Kidney capillary endothelial cell (primary cell): ENCODE measurements around the gene MYPN.
A peak's percentile ranks its signal among the peaks of the same experiment; 100 is the strongest.

ENCODE experiments used
- DNase-seq: peaks from one replicate; pipeline ENCODE4 v3.0.0-alpha.2; 2018; ENCODE audit warnings: low spot score

Gene MYPN

GRCh38 chr10:68095153-68095552, 14.1 kb upstream of the MYPN start:
- no peak for DNase-seq

DNA sequence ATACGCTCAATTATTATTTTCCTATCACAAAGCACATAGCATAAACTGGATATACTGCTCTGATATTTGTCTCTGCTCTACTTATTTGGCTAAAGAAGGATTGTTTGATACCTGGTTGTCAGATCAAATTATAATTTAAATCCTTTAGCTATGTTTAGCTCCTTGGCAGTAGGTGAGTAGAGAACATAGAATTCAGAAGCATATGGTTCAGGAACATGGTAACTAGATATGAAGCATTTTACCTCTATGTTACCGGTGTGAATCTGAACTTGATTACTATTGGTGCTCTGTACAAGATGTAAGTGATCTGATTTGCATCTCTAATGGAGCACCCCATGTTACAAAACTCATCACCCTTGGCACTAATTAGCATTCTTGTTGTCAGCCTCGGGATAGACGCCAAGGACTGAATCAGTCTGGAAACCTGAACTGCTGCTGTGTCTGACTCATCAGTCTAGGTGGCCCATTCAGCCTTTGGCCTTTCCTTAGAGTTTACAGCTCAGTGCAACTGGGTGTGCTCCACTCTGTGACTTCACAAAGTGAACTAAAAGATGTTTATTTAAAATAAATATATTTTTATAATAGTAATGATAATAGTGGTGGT, 12.3 kb upstream of the MYPN start:
- peak; percentile 72 for DNase-seq

DNA sequence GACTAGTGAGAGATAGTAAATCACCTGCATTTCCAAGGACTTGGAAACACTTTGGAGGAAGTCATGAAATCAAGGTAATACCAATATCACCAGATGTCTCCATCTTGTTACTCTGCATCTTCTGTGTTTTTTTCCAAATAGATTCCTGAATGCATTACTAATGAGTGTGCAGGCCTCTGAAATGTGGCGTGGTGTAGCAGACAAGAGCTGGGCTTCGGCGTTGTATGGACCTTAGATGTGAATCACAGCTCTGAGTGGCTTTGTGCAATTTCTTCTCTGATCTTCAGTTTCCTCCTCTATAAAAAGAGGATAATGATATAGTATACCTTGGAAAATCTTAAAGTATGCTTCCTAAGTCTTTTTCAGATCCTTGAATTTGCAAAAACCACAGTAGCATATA, 9.6 kb upstream of the MYPN start:
- no peak for DNase-seq

GRCh38 chr10:68101066-68101465, 8.2 kb upstream of the MYPN start:
- no peak for DNase-seq

DNA sequence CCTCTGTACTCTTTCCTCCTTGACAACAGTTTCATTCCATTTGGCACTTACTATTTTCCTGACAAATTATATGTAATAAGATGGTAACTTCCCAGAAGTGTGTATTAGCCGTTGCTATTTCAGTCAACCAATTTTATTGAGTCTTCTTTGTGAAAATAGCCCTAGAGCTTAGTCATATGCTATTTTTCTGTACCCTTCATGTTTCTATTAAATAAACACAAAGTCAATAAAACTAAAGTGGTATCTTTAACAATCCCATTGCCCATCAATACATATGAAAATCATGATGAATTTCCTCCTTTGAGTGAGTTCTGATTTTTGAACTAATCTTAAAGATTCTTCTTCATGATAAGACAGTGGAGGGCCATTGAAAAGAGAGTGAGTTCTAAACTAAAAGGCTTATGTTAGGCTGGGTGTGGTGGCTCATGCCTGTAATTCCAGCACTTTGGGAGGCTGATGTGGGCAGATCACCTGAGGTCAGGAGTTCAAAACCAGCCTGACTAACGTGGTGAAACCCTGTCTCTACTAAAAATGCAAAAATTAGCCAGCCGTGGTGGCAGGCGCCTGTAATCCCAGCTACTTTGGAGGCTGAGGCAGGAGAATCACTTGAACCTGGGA, 5.9 kb upstream of the MYPN start:
- DNase-seq: no peak

DNA sequence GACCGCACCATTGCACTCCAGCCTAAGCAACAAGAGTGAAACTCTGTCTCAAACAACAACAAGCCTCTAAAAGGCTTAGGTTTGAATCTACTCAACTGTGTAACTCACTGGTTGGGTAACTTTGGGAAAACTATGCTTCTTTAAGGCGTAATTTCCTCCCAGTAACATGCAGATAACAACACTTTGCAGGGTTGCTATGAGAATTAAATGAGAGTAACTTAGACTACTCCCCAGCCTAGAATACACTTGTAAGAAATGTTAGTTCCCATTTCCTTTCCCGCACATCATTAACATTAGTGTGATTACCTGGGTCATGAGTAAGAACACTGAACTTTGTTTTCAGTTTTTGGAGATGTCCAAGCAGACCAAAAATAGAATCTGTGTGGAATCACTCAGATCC, 5.4 kb upstream of the MYPN start:
- no peak for DNase-seq

DNA sequence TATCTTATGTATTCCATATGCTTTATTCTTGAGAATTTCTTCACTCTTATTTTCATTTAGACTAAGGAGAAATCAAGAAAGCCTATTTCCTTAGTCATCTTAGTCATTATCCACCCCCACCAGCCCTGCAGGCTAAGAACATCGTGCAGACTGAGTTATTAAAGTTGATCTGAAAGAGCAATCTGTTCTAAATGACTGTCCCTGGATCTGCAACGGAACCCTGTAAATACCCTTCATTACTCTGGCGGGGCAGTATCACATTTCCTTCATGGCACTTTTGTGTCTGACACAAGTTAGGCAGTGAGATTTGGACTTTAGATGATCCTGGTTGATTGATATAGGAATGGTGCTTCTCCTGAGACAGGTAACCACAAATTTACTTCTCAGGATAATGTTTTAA, 3.5 kb upstream of the MYPN start:
- DNase-seq: no peak

DNA sequence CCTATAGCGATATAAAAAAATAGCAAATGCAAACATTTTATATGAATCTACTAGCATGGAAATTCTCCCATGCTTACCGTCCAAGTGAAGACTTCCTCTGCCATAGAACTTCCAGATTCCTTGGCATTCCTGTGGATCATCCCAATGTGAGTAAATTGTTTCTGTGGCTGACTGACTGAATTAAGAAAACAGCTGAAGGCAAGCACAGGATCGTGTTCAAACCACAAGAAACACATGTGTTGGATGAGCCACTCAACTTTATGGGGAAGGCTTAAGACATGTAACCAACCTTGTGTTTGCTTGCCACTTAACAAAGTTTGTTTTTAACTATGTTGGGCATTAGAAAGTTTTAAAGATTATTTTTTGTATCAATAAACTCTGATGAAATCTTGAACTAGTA, 2.6 kb upstream of the MYPN start:
- DNase-seq: no peak

GRCh38 chr10:68107651-68108050, 1.6 kb upstream of the MYPN start:
- DNase-seq: no peak

DNA sequence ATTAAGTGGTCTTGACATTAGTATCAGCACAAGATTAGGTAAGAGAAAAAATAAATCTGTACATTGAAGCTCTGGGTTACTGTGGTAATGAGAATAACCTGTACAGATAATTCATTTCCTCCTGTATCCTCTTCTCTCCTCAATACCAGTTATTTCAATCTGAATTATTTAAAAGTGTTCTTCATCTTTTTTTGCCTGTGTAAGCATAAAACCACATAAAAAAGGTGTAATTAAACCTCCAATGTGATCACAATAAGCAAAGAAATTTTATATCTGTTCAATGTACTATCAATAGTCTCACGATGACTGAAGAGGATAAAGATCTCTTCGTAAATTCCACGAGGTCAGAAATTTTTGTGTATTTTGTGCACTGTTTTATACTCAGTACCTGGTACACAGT, 1.2 kb upstream of the MYPN start:
- no peak for DNase-seq

GRCh38 chr10:68108653-68109052, 635 bp upstream of the MYPN start:
- DNase-seq: no peak

- no peak for DNase-seq
Measured at GRCh38 chr10:68110027-68110426, 739 bp downstream of the MYPN start.

DNA sequence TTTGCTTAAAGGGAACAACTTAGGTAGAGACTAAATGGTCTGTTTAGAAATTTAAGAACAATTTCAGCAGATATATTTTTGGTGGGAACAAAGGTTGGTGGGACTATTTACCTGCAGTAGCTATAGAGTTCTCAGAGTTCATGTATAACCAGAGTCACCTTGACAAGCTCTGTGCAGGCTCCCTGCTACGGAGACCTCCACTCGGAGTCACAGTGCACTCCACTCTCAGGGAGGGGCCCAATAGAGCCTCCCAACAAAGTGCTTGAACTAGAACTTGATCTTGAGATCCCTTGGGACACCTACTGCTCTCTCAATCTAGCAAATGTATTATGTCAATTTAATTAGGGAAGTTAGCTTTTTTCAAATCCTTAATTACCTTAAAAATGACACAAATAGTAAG, 2.3 kb downstream of the MYPN start:
- no peak for DNase-seq

- no peak for DNase-seq
Measured at GRCh38 chr10:68112837-68113236, 3.5 kb downstream of the MYPN start.

DNA sequence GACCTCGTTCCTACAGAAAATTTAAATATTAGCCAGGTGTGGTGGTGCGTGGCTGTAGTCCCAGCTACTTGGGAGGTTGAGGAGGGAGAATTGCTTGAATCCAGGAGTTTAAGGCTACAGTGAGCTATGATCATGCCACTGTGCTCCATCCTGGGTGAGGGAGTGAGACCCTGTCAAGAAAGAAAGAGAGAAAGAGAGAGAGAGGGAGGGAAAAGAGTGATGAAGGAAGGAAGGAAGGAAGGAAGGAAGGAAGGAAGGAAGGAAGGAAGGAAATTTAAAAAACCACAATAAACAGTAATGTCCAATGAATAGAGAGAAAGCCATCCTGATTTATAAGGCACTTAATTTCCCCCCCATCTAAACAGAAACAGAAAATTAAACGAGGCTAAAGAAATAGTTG, 9.4 kb downstream of the MYPN start:
- no peak for DNase-seq

DNA sequence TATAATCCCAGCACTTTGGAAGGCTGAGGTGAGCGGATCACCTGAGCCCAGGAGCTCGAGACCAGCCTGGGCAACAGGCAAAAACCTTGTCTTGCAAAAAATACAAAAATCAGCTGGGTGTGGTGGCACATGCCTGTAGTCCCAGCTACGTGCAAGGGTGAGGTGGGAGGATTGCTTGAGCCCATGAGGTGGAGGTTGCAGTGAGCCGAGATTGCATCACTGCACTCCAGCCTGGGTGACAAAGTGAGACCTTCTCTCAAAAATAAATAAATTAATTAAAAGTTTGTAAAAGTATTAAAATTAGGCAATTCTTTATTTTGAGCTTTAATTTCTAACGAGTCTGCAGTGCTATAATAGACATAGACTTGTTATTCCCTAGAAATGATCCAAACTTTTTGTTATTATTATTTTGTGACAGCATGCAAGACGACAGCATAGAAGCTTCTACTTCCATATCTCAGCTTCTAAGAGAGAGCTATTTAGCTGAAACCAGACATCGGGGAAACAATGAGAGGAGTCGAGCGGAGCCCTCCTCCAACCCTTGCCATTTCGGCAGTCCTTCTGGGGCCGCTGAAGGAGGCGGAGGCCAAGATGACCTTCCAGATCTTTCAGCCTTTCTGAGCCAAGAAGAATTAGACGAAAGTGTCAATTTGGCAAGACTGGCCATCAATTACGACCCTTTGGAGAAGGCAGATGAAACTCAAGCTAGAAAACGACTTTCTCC, 11.9 kb downstream of the MYPN start:
- no peak for DNase-seq

DNA sequence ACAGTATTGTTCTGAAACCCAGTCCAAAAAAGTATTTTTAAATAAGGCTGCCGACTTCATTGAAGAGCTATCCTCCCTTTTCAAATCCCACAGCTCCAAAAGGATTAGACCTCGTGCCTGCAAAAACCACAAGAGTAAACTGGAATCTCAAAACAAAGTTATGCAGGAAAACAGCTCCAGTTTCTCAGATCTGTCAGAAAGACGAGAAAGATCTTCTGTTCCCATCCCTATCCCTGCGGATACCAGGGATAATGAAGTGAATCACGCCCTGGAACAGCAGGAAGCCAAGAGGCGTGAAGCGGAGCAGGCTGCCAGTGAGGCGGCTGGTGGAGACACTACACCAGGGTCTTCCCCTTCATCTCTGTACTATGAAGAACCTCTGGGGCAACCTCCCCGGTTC, 12.6 kb downstream of the MYPN start:
- no peak for DNase-seq

GRCh38 chr10:68124718-68125117, 15.4 kb downstream of the MYPN start:
- no peak for DNase-seq

DNA sequence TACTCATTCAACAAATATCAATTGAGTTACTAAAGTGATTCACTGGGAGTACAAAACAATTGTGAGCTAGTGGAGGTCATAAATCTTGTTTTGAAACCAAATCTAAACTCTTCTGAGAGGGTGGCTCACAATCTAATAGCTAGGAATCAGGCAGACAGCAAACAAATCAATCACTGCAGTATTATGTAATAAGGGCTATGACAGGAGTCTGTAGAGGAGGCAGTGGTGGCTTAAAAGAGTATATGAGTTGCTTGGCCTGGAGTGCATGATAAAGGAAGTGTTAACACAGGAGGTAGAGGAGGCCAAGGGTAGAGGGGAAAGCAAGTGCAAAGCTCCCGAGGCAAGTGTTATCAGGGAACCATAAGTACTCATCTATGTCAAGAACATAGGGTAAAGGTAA, 16.5 kb downstream of the MYPN start:
- no peak for DNase-seq

GRCh38 chr10:68128015-68128414, 18.7 kb downstream of the MYPN start:
- DNase-seq: no peak

DNA sequence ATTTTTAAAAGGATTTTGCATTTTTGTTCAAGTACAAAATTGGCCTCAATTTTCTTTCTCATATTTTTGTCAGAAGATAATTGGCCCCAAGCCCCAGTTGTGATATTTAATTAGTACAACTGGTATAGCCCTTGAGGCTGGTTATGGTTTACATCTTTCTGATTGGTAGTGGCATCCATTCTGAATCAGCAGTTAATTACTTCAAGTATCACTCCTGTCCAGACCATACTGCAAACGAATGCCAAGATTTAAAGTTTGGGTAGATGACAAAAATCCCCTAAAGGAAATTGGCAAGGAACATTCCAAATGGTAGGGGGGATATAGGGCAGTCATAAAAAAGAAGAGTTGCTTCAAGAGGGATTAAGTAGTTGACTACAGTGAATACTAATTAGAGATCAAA, 23.1 kb downstream of the MYPN start:
- DNase-seq: no peak

- no peak for DNase-seq
Measured at GRCh38 chr10:68133523-68133922, 24.2 kb downstream of the MYPN start.

DNA sequence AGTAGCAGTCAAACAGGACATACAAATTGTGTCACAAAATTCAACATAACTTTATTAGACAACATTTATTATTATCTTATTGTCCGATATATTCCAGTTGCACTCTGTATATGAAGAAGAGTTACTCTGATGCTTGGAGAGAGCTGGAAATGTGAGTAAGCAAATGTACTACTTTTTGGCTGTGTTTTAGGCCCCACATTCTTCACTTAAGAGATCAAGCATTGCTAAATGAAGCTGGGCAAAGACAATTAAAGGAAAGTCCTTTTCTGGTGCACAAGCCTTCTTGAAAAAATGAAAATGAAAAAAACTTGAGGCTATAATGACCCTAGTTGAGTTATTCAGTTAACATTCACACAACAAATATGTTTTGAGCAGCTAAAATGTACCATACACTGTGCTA, 26.1 kb downstream of the MYPN start:
- DNase-seq: no peak
